DND-41 (cell line): ENCODE measurements around the gene BOLA3.

Experiments
- ATAC-seq: fragments of 200-7000 bp; cut with Tn5 transposase; 3 replicates; pipeline ENCODE4 v1.9.1; 2021; ENCODE audit warnings: low read depth; ENCODE audit not compliant: insufficient read depth
- DNase-seq: peaks from one replicate; pipeline ENCODE4 v3.0.0-alpha.2; 2020
- H2AFZ ChIP-seq: 2 replicates; pipeline ENCODE4 v1.6.0; 2012; ENCODE audit warnings: low read depth, low read length
- H3K27ac ChIP-seq: 2 replicates; pipeline ENCODE4 v1.5.1; 2012; ENCODE audit warnings: low read length, inconsistent platforms
- H3K27me3 ChIP-seq: fragments of 200-600 bp; sonication (generic); 2 replicates; pipeline ENCODE4 v1.6.0; 2012; ENCODE audit warnings: low read length, mild to moderate bottlenecking, inconsistent platforms; ENCODE audit not compliant: insufficient read depth, poor library complexity
- H3K36me3 ChIP-seq: 2 replicates; pipeline ENCODE4 v1.5.1; 2012; ENCODE audit warnings: low read length, inconsistent platforms; ENCODE audit not compliant: insufficient read depth
- H3K4me1 ChIP-seq: 2 replicates; pipeline ENCODE4 v1.5.1; 2012; ENCODE audit warnings: mild to moderate bottlenecking, low read length; ENCODE audit not compliant: insufficient read depth
- H3K4me2 ChIP-seq: 2 replicates; pipeline ENCODE4 v1.6.0; 2012; ENCODE audit warnings: mild to moderate bottlenecking, moderate library complexity, low read length, inconsistent platforms; ENCODE audit not compliant: insufficient read depth
- H3K4me3 ChIP-seq, 2 experiments: fragments of 200-600 bp in 1 of 2; shearing (Covaris generic) in 1 of 2; 2 replicates each; pipeline ENCODE4 v1.5.1; 2012 to 2016; ENCODE audit warnings: inconsistent platforms in 2 of 2, low read length in 2 of 2, mild to moderate bottlenecking in 2 of 2, low read depth in 1 of 2, moderate library complexity in 1 of 2
- H3K79me2 ChIP-seq: 2 replicates; pipeline ENCODE4 v1.6.0; 2012; ENCODE audit warnings: low read length, inconsistent platforms; ENCODE audit not compliant: insufficient read depth
- H3K9ac ChIP-seq: 2 replicates; pipeline ENCODE4 v1.6.0; 2012; ENCODE audit warnings: low read depth, mild to moderate bottlenecking, inconsistent platforms, low read length, moderate library complexity
- H3K9me3 ChIP-seq: 2 replicates; pipeline ENCODE4 v1.5.1; 2012; ENCODE audit warnings: low read length, moderate library complexity, mild to moderate bottlenecking, inconsistent platforms; ENCODE audit not compliant: insufficient read depth, severe bottlenecking
- H4K20me1 ChIP-seq: 2 replicates; pipeline ENCODE4 v1.6.0; 2012; ENCODE audit warnings: low read length; ENCODE audit not compliant: insufficient read depth
- CTCF ChIP-seq: IDR thresholded peaks from 2 replicates; pipeline ENCODE4 v1.5.1; 2012; ENCODE audit warnings: borderline replicate concordance, low read length, moderate library complexity, mild to moderate bottlenecking; ENCODE audit not compliant: poor library complexity, severe bottlenecking; ENCODE audit errors: extremely low read depth
- EZH2 ChIP-seq: IDR thresholded peaks from 3 replicates; pipeline ENCODE4 v1.6.1; 2012; ENCODE audit warnings: borderline replicate concordance, low read depth, mild to moderate bottlenecking, moderate library complexity, low read length, inconsistent platforms; ENCODE audit not compliant: severe bottlenecking

The BOLA3 gene

GRCh38 chr2:74138600-74139323 lies 8.9 kb downstream of the BOLA3 start:
- Histone ChIP-seq H3K79me2 (peaks cover 16% of the 10 kb centered on the region), H3K27ac (no peak overlapping the region), H3K36me3 (peaks cover 51% of the 10 kb centered on the region), H3K9me3 (no peaks in the 10 kb centered on the region), H2AFZ (no peak overlapping the region), H3K4me2 (no peak overlapping the region), H4K20me1 (peaks cover 19% of the 10 kb centered on the region), H3K27me3 (no peaks in the 10 kb centered on the region), H3K4me1 (no peaks in the 10 kb centered on the region), H3K9ac (no peak overlapping the region), H3K4me3 (no peak overlapping the region)
- ATAC-seq (no peak), DNase-seq (no peak)
- TF ChIP-seq EZH2 (no peak), CTCF (peak; percentile 24)

- no peak for TF ChIP-seq EZH2
- TF ChIP-seq CTCF: no peak
- Histone ChIP-seq H3K4me2 (no peak overlapping the region), H3K79me2 (peaks cover 16% of the 10 kb centered on the region), H3K4me1 (no peaks in the 10 kb centered on the region), H3K36me3 (peaks cover 56% of the 10 kb centered on the region), H3K27me3 (no peaks in the 10 kb centered on the region), H2AFZ (no peak overlapping the region), H4K20me1 (peaks cover 19% of the 10 kb centered on the region), H3K27ac (no peak overlapping the region), H3K9ac (no peak overlapping the region), H3K4me3 (no peak overlapping the region), H3K9me3 (no peaks in the 10 kb centered on the region)
- ATAC-seq (peak; percentile 27; the same call in 1 of the 3 replicates), DNase-seq (no peak)
Measured at GRCh38 chr2:74137651-74138599, 9.8 kb downstream of the BOLA3 start.

GRCh38 chr2:74131901-74132300 lies 15.8 kb downstream of the BOLA3 start:
- Histone ChIP-seq H3K9ac (no peak overlapping the region), H3K79me2 (no peaks in the 10 kb centered on the region), H2AFZ (no peak overlapping the region), H4K20me1 (no peaks in the 10 kb centered on the region), H3K4me3 (no peak overlapping the region), H3K36me3 (peaks cover 23% of the 10 kb centered on the region), H3K4me1 (no peaks in the 10 kb centered on the region), H3K9me3 (no peaks in the 10 kb centered on the region), H3K27ac (no peak overlapping the region), H3K27me3 (no peaks in the 10 kb centered on the region), H3K4me2 (no peak overlapping the region)
- TF ChIP-seq CTCF (no peak), EZH2 (no peak)
- DNase-seq (no peak), ATAC-seq (no peak)
